HUES6 (cell line): Measurements from ENCODE around the gene DOCK10.

Source experiments
- H3K27ac ChIP-seq: 2 replicates; pipeline ENCODE4 v1.7.0; 2013; ENCODE audit warnings: low read depth, mild to moderate bottlenecking, low read length, inconsistent platforms
- H3K27me3 ChIP-seq: 2 replicates; pipeline ENCODE4 v1.6.1; 2013; ENCODE audit warnings: low read length; ENCODE audit not compliant: control insufficient read depth, insufficient read depth
- H3K36me3 ChIP-seq: 2 replicates; pipeline ENCODE4 v1.6.1; 2013; ENCODE audit warnings: low read length; ENCODE audit not compliant: control insufficient read depth, insufficient read depth
- H3K4me1 ChIP-seq: 2 replicates; pipeline ENCODE4 v1.6.1; 2013; ENCODE audit warnings: low read length; ENCODE audit not compliant: control insufficient read depth, insufficient read depth
- H3K4me3 ChIP-seq: 2 replicates; pipeline ENCODE4 v1.5.1; 2013; ENCODE audit warnings: low read depth, low read length
- H3K9ac ChIP-seq: one replicate; pipeline ENCODE4 v1.6.1; 2013; ENCODE audit warnings: mild to moderate bottlenecking, low read length
- H3K9me3 ChIP-seq: 2 replicates; pipeline ENCODE4 v1.6.1; 2013; ENCODE audit warnings: low read depth, low read length; ENCODE audit not compliant: control insufficient read depth, insufficient read depth

The DOCK10 gene

GRCh38 chr2:224995419-224995818, 46.8 kb downstream of the DOCK10 start:
- H3K4me1 ChIP-seq = no peaks in the 10 kb centered on the region

GRCh38 chr2:224994242-224994823, 47.9 kb downstream of the DOCK10 start:
- H3K9ac ChIP-seq = no peak overlapping the region

More at GRCh38 chr2:224995419-224995818, 46.8 kb downstream of the DOCK10 start:
- no peaks in the 10 kb centered on the region for H3K27me3 ChIP-seq
- no peak overlapping the region for H3K4me3 ChIP-seq
- no peak overlapping the region for H3K27ac ChIP-seq
- no peaks in the 10 kb centered on the region for H3K9me3 ChIP-seq
- no peaks in the 10 kb centered on the region for H3K36me3 ChIP-seq
- no peak overlapping the region for H3K9ac ChIP-seq

GRCh38 chr2:224990710-224991109, 51.6 kb downstream of the DOCK10 start:
- Histone ChIP-seq H3K9ac (no peak overlapping the region), H3K36me3 (no peaks in the 10 kb centered on the region), H3K27me3 (no peaks in the 10 kb centered on the region), H3K4me1 (no peaks in the 10 kb centered on the region), H3K27ac (no peak overlapping the region), H3K9me3 (no peaks in the 10 kb centered on the region), H3K4me3 (no peak overlapping the region)

More at GRCh38 chr2:224994242-224994823, 47.9 kb downstream of the DOCK10 start:
- Histone ChIP-seq H3K4me3 (no peak overlapping the region), H3K9me3 (no peaks in the 10 kb centered on the region), H3K27ac (no peak overlapping the region), H3K27me3 (no peaks in the 10 kb centered on the region), H3K4me1 (no peaks in the 10 kb centered on the region), H3K36me3 (no peaks in the 10 kb centered on the region)

DNA sequence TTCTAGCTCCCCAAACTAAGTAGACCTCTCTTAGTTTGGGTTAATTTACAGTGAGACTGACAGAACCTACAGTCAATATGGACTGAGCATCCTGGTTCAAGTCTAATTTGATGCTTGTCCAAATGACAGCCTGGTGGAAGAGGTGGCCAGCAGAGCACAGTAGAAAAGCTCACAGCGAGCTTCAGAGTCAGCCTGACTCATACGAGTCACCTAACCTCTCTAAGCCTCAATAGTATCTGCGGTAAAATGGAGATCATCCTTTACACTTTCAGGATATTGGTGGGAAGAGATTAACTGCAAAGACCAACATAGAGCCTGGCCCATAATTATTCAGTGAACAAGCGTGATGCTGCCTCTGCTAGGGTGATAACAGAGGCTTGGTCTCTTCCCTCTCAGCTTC, 54.5 kb downstream of the DOCK10 start:
- Histone ChIP-seq H3K27me3 (no peaks in the 10 kb centered on the region), H3K4me1 (no peaks in the 10 kb centered on the region), H3K27ac (no peak overlapping the region), H3K9me3 (no peaks in the 10 kb centered on the region), H3K36me3 (no peaks in the 10 kb centered on the region), H3K4me3 (no peak overlapping the region), H3K9ac (no peak overlapping the region)

- H3K4me1 ChIP-seq = no peaks in the 10 kb centered on the region
- no peaks in the 10 kb centered on the region for H3K36me3 ChIP-seq
- no peak overlapping the region for H3K27ac ChIP-seq
- H3K9ac ChIP-seq = no peak overlapping the region
- no peak overlapping the region for H3K4me3 ChIP-seq
- H3K27me3 ChIP-seq = no peaks in the 10 kb centered on the region
- H3K9me3 ChIP-seq = no peaks in the 10 kb centered on the region
Observed at GRCh38 chr2:224986477-224986876, 55.8 kb downstream of the DOCK10 start.

- no peaks in the 10 kb centered on the region for H3K9me3 ChIP-seq
- H3K4me1 ChIP-seq = no peaks in the 10 kb centered on the region
- no peak overlapping the region for H3K9ac ChIP-seq
- H3K27me3 ChIP-seq = no peaks in the 10 kb centered on the region
- no peak overlapping the region for H3K4me3 ChIP-seq
- no peak overlapping the region for H3K27ac ChIP-seq
- H3K36me3 ChIP-seq = no peaks in the 10 kb centered on the region
Observed at GRCh38 chr2:224984637-224985036, 57.6 kb downstream of the DOCK10 start.

DNA sequence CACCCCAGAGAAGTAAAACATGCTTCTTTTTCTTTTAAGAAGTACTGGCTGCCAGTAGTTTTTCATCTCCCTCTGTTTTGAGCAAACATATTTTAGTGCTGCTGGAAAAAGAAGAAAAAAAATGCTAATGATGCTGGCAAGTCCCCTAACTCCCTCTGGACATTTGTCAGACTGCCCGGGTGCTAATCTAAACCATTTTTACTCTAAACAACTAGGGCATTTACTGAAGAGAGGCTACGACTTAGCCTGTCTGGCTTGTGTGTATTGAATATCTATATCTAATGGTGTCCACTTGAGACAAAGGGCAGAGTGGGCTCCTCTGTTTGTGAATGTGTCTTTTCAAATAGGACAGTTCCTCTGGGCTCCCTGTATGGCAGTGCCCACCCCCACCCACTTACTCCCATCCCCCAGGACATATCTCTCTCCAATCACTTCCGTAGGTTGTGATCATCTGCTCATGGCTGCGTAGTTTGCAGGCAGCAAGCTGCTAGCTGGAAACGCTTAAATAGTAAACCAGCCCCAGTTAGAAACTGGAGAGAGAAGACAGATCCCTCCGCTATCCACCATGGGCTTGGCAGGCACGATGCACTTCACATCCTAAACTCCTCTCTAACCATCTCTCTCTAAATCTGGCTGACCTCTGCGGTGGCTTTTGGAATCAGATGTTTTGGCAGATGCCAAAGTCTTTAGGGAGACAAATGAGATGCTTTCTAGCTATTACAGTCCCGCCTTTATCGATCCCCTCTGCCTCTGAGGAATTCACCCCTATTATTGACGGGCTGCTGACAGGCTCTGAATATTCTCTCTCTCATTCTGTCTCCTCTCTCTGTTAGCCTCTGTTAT, 58.3 kb downstream of the DOCK10 start:
- Histone ChIP-seq H3K9me3 (no peaks in the 10 kb centered on the region), H3K4me3 (no peak overlapping the region), H3K9ac (no peak overlapping the region), H3K27ac (no peak overlapping the region), H3K27me3 (no peaks in the 10 kb centered on the region), H3K4me1 (no peaks in the 10 kb centered on the region), H3K36me3 (no peaks in the 10 kb centered on the region)

DNA sequence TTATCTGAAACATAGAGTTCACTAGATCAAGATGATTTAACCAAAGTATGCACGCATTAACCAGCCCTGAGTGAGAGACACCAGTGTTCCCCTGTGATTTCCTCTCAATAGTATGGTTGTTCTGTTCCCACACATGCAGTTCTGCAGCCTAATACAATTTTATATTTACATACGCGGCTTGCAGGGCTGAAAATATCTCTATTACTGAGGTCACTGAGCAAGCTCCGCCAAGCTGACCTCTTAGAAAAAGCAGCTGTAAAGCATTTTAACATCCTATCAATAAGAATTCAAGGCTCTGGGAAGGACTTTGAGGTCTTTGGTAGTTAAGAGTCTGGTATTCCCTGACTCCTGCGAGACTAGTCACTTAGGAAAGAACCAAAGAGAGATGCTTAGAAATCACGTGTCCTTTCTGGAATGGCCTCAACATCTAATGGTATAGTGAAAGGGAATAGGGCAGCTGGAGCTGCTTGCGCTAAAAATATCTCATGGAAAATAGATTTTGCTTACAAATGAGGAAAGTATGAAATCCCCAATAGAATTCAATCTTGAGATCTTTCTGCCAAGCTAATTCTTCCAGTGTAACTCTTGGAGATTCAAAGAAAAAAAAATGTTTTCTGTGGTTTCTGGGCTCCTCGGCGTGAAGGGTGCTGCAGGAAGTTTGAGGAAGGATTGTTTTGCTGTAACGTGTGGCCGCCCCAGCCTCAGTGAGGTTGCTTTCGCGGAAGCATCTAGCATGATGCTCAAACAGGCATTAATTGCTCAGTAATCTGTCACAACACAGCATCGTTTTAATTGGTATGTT, 59.2 kb downstream of the DOCK10 start:
- Histone ChIP-seq H3K36me3 (no peaks in the 10 kb centered on the region), H3K27me3 (no peaks in the 10 kb centered on the region), H3K4me1 (no peaks in the 10 kb centered on the region), H3K4me3 (no peak overlapping the region), H3K9me3 (no peaks in the 10 kb centered on the region), H3K9ac (no peak overlapping the region), H3K27ac (no peak overlapping the region)

- Histone ChIP-seq H3K4me1 (no peaks in the 10 kb centered on the region), H3K27ac (no peak overlapping the region), H3K36me3 (no peaks in the 10 kb centered on the region), H3K9ac (no peak overlapping the region), H3K4me3 (no peak overlapping the region), H3K27me3 (no peaks in the 10 kb centered on the region), H3K9me3 (no peaks in the 10 kb centered on the region)
Observed at GRCh38 chr2:224982226-224982625, 60.0 kb downstream of the DOCK10 start.

GRCh38 chr2:224976629-224977525, 65.4 kb downstream of the DOCK10 start:
- H3K9ac ChIP-seq = no peak overlapping the region
- no peaks in the 10 kb centered on the region for H3K27me3 ChIP-seq
- no peaks in the 10 kb centered on the region for H3K9me3 ChIP-seq
- no peak overlapping the region for H3K27ac ChIP-seq
- no peaks in the 10 kb centered on the region for H3K36me3 ChIP-seq
- H3K4me1 ChIP-seq = no peaks in the 10 kb centered on the region
- no peak overlapping the region for H3K4me3 ChIP-seq
